Measurements from ENCODE around the gene TIAM1.

GRCh38 chr21:31128234-31128633 is 215.8 kb downstream of the TIAM1 start:
- TF ChIP-seq CTCF (IDR thresholded peaks at IDR 0.05) (no peak), POLR2A (IDR thresholded peaks at IDR 0.05) (no peak)

Data from adrenal gland (tissue), 5 donors.